22Rv1 (cell line): ENCODE results near the gene PNMA1.

Experiments
- H3K27ac ChIP-seq: fragments of 450-650 bp; 2 replicates; pipeline ENCODE4 v1.5.1; 2017
- CTCF ChIP-seq: fragments of 450-650 bp; IDR thresholded peaks from 2 replicates; pipeline ENCODE4 v1.5.1; 2017; ENCODE audit warnings: mild to moderate bottlenecking
- ZFX ChIP-seq: fragments of 450-650 bp; IDR thresholded peaks from 2 replicates; pipeline ENCODE4 v1.6.1; 2017; ENCODE audit warnings: antibody characterized with exemption, borderline replicate concordance

The PNMA1 gene

GRCh38 chr14:73738518-73739173, 24.5 kb upstream of the PNMA1 start:
- no peak overlapping the region for H3K27ac ChIP-seq
- TF ChIP-seq ZFX (no peak), CTCF (no peak)

- no peak overlapping the region for H3K27ac ChIP-seq
- no peak for TF ChIP-seq ZFX
- TF ChIP-seq CTCF: no peak
Observed at GRCh38 chr14:73736842-73737241, 22.7 kb upstream of the PNMA1 start.

- H3K27ac ChIP-seq: no peak overlapping the region
- no peak for TF ChIP-seq ZFX
- no peak for TF ChIP-seq CTCF
Observed at GRCh38 chr14:73732006-73732405, 17.8 kb upstream of the PNMA1 start.

DNA sequence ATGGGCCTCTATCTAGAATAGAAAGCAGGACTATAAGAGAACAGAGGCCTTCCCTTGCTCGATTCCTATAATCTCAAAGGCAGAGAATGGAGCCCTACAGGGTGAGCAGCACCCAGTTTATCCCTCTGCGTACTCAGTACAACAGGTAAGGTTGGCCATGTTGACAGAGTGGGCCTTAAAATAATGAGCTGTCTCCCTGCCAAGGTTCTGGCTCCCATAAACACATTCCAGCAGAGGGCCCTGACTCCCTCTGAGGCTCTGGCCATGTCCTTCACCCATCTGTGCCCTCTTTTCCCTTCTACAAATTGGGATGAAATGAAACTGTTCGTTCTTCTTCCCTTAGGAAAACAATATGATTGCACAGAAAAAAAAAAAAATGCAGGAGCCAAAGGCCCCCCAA, 16.9 kb upstream of the PNMA1 start:
- H3K27ac ChIP-seq: no peak overlapping the region
- TF ChIP-seq ZFX: no peak

DNA sequence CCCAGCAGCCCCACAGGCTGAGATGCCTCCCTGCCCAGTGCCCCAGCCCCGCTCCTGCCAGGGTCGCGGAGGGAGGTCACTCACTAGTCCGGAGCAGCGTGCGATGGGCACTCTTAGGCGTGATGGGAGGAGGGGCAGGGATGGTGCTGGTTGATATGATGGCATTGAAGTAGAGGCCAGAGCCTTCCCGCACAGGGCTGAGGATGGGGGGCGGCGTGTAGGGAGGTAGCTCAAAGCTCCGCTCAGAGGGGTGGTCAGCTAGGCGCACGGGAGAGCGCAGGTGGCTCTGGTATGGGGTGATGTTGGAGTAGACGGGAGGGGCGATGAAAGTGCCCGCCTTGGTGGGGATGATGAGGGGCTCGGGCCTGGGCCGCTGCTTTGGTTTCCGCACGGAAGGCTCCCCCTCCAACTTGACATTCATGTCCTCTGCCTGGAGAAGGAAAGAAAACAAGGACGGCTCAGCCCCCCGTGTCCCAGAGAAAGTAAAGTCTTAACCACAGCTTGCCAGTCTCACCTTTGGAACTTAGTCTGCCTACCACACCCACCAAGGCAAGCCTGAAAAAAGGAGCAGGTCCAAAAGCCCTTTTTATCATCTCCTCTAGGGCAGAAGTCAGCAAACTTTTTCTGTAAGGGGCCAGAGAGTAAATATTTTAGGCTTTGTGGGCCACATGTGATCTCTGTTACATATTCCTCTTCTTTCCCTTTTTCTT, 15.5 kb upstream of the PNMA1 start:
- peak overlapping the region; percentile 41 for H3K27ac ChIP-seq
- no peak for TF ChIP-seq ZFX
- TF ChIP-seq CTCF: no peak

GRCh38 chr14:73728717-73729330, 14.6 kb upstream of the PNMA1 start:
- TF ChIP-seq CTCF (peak; percentile 89), ZFX (no peak)

DNA sequence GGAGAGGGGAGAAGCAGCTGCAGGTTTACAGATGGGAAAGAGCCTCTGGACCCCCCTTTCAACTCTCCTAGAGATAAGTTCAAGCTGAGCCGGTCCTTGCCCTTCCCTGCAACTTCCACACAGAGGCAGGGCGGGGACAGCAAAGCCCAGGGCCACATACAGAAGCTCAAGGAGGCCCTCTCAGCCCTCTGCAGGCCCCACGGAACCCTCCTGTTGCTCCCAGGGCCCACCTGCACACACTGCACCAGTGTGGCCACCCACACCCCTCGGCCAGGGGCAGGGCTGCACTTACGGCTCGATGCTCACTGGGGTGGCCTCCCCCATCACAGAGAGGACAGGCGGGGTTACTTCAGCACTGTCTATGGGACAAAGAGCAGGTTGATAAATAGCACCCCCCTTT, 13.0 kb upstream of the PNMA1 start:
- no peak overlapping the region for H3K27ac ChIP-seq
- TF ChIP-seq ZFX (no peak), CTCF (no peak)

More at GRCh38 chr14:73728717-73729330, 14.6 kb upstream of the PNMA1 start:
- peak overlapping the region; percentile 41 for H3K27ac ChIP-seq
